IMR-90 (cell line): ENCODE results near the gene RGMB. TPM values are rescaled to one million over a fixed set of nuclear protein-coding genes. Genes with fewer than 3 reads are reported as not detected.

ENCODE experiments used
- ATAC-seq: fragments of 200-7000 bp; cut with Tn5 transposase; 2 replicates; pipeline ENCODE4 v1.9.1; 2020; ENCODE audit warnings: low read depth, mild to moderate bottlenecking, moderate library complexity
- BruUV-seq: library from RNA; stranded (reverse); fragments of 400-500 nt; replicated peaks from 2 replicates; lab custom pipeline; 2021; lab: Mats Ljungman, UMichigan
- CTCF ChIA-PET: fragments of 300-600 bp; formaldehyde crosslinking; extraction: SDS; loops from one replicate; lab custom pipeline; 2021; ENCODE audit warnings: antibody characterized with exemption; lab: Yijun Ruan, JAX
- POLR2A ChIA-PET: fragments of 300-600 bp; sonication (Branson Sonifier 250); formaldehyde crosslinking; loops from one replicate; lab custom pipeline; 2022; ENCODE audit warnings: antibody characterized with exemption; ENCODE audit not compliant: unreplicated experiment; lab: Charles Lee
- DNase-seq: peaks from one replicate; pipeline ENCODE4 v3.0.0; 2013
- H2AFZ ChIP-seq: replicated peaks from 2 replicates; pipeline ENCODE3; 2013; ENCODE audit warnings: low read length, mild to moderate bottlenecking; ENCODE audit not compliant: poor library complexity
- H2AK5ac ChIP-seq: 2 replicates; pipeline ENCODE4 v1.6.1; 2013; ENCODE audit warnings: low read depth, low read length, inconsistent platforms
- H2AK9ac ChIP-seq: replicated peaks from 2 replicates; pipeline ENCODE3; 2013; ENCODE audit warnings: mild to moderate bottlenecking, low read depth, low read length, moderate library complexity; ENCODE audit not compliant: poor library complexity
- H2BK120ac ChIP-seq: 2 replicates; pipeline ENCODE4 v1.6.1; 2013; ENCODE audit warnings: low read depth, low read length, inconsistent platforms
- H2BK15ac ChIP-seq: 3 replicates; pipeline ENCODE4 v1.6.1; 2013; ENCODE audit warnings: low read depth, low read length, inconsistent platforms
- H2BK20ac ChIP-seq: 2 replicates; pipeline ENCODE4 v1.6.1; 2013; ENCODE audit warnings: low read depth, mild to moderate bottlenecking, inconsistent platforms, low read length, moderate library complexity
- H2BK5ac ChIP-seq: 2 replicates; pipeline ENCODE4 v1.6.1; 2013; ENCODE audit warnings: mild to moderate bottlenecking, low read depth, low read length, inconsistent platforms; ENCODE audit not compliant: poor library complexity, severe bottlenecking
- H3K14ac ChIP-seq: replicated peaks from 2 replicates; pipeline ENCODE4 v1.6.1; 2013; ENCODE audit warnings: low read depth, low read length, inconsistent platforms
- H3K18ac ChIP-seq: 2 replicates; pipeline ENCODE4 v1.6.1; 2013; ENCODE audit warnings: low read depth, low read length, control low read depth
- H3K23ac ChIP-seq: 2 replicates; pipeline ENCODE4 v1.6.1; 2013; ENCODE audit warnings: low read depth, low read length, inconsistent platforms
- H3K27ac ChIP-seq: 2 replicates; pipeline ENCODE4 v1.5.1; 2013; ENCODE audit warnings: mild to moderate bottlenecking, control low read depth, low read length; ENCODE audit not compliant: insufficient read depth
- H3K27me3 ChIP-seq: 2 replicates; pipeline ENCODE4 v1.6.1; 2013; ENCODE audit warnings: low read length; ENCODE audit not compliant: control insufficient read depth, insufficient read depth
- H3K36me3 ChIP-seq: 2 replicates; pipeline ENCODE4 v1.6.1; 2013; ENCODE audit warnings: low read length, mixed read lengths; ENCODE audit not compliant: control insufficient read depth, insufficient read depth
- H3K4ac ChIP-seq: 2 replicates; pipeline ENCODE4 v1.6.1; 2013; ENCODE audit warnings: low read depth, low read length, inconsistent platforms
- H3K4me1 ChIP-seq: 2 replicates; pipeline ENCODE4 v1.6.1; 2013; ENCODE audit warnings: low read length, mixed read lengths; ENCODE audit not compliant: control insufficient read depth, insufficient read depth
- H3K4me2 ChIP-seq: 2 replicates; pipeline ENCODE4 v1.6.1; 2013; ENCODE audit warnings: low read depth, mild to moderate bottlenecking, control low read depth, low read length, moderate library complexity
- H3K4me3 ChIP-seq: 2 replicates; pipeline ENCODE4 v1.5.1; 2013; ENCODE audit warnings: low read depth, mild to moderate bottlenecking, control low read depth, low read length, moderate library complexity; ENCODE audit not compliant: insufficient read depth
- H3K56ac ChIP-seq: 2 replicates; pipeline ENCODE4 v1.6.1; 2013; ENCODE audit warnings: low read length, inconsistent platforms; ENCODE audit not compliant: insufficient read depth; ENCODE audit errors: extremely low read depth
- H3K79me1 ChIP-seq, 2 experiments: 2 replicates each; pipeline ENCODE4 v1.6.1; 2013; ENCODE audit warnings: low read length in 2 of 2, inconsistent platforms in 1 of 2, low read depth in 1 of 2
- H3K9ac ChIP-seq: 2 replicates; pipeline ENCODE4 v1.6.1; 2013; ENCODE audit warnings: low read depth, low read length, control low read depth
- H3K9me1 ChIP-seq: 2 replicates; pipeline ENCODE4 v1.6.1; 2013; ENCODE audit warnings: low read length, inconsistent platforms; ENCODE audit not compliant: insufficient read depth
- H3K9me3 ChIP-seq: 2 replicates; pipeline ENCODE4 v1.6.1; 2013; ENCODE audit warnings: low read length; ENCODE audit not compliant: control insufficient read depth, insufficient read depth
- H4K20me1 ChIP-seq: 2 replicates; pipeline ENCODE4 v1.6.1; 2013; ENCODE audit warnings: low read length, inconsistent platforms; ENCODE audit not compliant: insufficient read depth
- H4K5ac ChIP-seq: 2 replicates; pipeline ENCODE4 v1.6.1; 2013; ENCODE audit warnings: mild to moderate bottlenecking, low read depth, low read length, control low read depth
- H4K8ac ChIP-seq, 2 experiments: 2 replicates each; pipeline ENCODE4 v1.6.1; 2013; ENCODE audit warnings: low read depth in 2 of 2, low read length in 2 of 2, control low read depth in 1 of 2, inconsistent platforms in 1 of 2
- H4K91ac ChIP-seq: 2 replicates; pipeline ENCODE4 v1.6.1; 2013; ENCODE audit warnings: low read depth, low read length, inconsistent platforms; ENCODE audit not compliant: insufficient read depth
- FOS ChIP-seq: fragments of 150-350 bp; IDR thresholded peaks from 2 replicates; pipeline ENCODE4 v1.6.1; 2016; ENCODE audit warnings: low read depth, low read length
- SMC3 ChIP-seq: fragments of 150-350 bp; IDR thresholded peaks from 2 replicates; pipeline ENCODE4 v1.6.1; 2016; ENCODE audit warnings: low read depth, mild to moderate bottlenecking, antibody characterized with exemption, low read length, moderate library complexity
- WGBS, 2 experiments: methylation state at CpG; one replicate each; pipeline versions ENCODE4 v1.1.5 to v1.1.7; 2013; ENCODE audit warnings: missing lambda C conversion rate in 2 of 2; ENCODE audit not compliant: insufficient read length in 1 of 2; ENCODE audit errors: extremely low coverage in 2 of 2; 5-methylcytosine and 5-hydroxymethylcytosine counted together
- dilution Hi-C: fragments of 300-500 bp; cut with HindIII; formaldehyde crosslinking; loops from one replicate; pipeline ENCODE4 v1.14.3; 2018; ENCODE audit warnings: low sequenced_read_pairs; ENCODE audit not compliant: unreplicated experiment
- in situ Hi-C: fragments of 300-500 bp; cut with MboI; formaldehyde crosslinking; loops from 3 replicates; pipeline ENCODE4 v1.14.3; 2019; ENCODE audit warnings: low sequenced_read_pairs, inconsistent platforms, mixed read lengths
- intact Hi-C: fragments of 100-400 bp; cut with micrococcal nuclease; formaldehyde crosslinking; loops from 2 replicates; pipeline ENCODE4 v1.10.0; 2022
- polyA plus RNA-seq, 3 experiments: library from polyadenylated mRNA; depleted of rRNA; stranded (reverse); fragments of >200 nt; gene quantifications; 2 replicates each; pipeline ENCODE4 v1.2.3, GENCODE V29; 2012; ENCODE audit warnings: low replicate concordance in 1 of 3
- total RNA-seq: library from RNA; depleted of rRNA; stranded (reverse); fragments of >200 nt; gene quantifications from 2 replicates; pipeline ENCODE4 v1.2.3, GENCODE V29; 2012

RGMB gene
- total and polyA plus RNA-seq, 2 of the 4 experiments (the other 2 are of a cell fraction), result 74.4 to 129 TPM

DNA sequence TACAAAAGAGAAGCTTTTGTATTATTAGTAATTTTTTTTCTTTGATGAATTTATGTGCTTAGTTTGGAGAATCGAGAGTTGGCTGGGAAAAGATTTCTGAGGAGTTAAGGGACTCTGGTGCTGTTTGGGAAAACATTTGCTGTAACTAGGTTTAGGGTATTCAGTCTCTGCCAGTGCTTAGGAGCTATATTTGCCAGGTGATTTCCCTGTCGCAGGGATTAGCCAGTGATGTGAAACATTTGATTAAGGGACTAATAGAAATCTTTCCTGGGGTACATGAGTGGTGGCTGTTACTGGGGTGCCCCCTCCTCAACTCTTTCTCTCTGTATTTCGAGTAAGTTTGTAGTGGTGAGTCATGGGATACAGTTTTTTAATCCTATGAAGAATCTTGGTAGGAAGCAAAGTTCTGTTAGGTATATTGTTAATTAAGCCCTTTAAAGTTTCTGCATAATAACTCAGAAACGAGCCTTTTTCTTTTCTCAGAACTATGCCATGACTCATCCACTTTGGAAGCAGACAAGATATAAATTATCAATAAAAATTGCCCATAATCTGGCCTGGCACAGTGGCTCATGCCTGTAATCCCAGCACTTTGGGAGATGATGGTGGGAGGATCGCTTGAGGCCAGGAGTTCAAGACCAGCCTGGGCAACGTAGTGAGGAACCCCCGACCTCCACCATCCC, 18.6 kb downstream of the RGMB start:
- no peak overlapping the region for H4K5ac ChIP-seq
- no peak overlapping the region; the same call in 1 of the 2 replicates for H3K23ac ChIP-seq
- peak overlapping the region; percentile 28 for H2BK5ac ChIP-seq
- H2AK9ac ChIP-seq, result no peak overlapping the region
- H3K56ac ChIP-seq, result no peak overlapping the region
- no peak for DNase-seq
- H2AK5ac ChIP-seq, result no peak overlapping the region
- ChIA-PET POLR2A (no interaction called here), CTCF (no interaction called here)
- no peak overlapping the region for H3K4me2 ChIP-seq
- H3K14ac ChIP-seq, result no peak overlapping the region
- H2BK20ac ChIP-seq, result no peak overlapping the region
- no TSS peak for BruUV-seq
- no peaks in the 10 kb centered on the region for H3K9me3 ChIP-seq
- H3K4ac ChIP-seq, result no peak overlapping the region
- no peak overlapping the region for H2AFZ ChIP-seq
- H4K91ac ChIP-seq, result no peak overlapping the region
- no peak for ATAC-seq
- peaks cover 19% of the 10 kb centered on the region for H3K9me1 ChIP-seq
- no peak overlapping the region for H3K27ac ChIP-seq
- TF ChIP-seq SMC3 (no peak), FOS (0 out of 2 replicates have a peak, but pooled peaks have one; percentile 33)
- in situ Hi-C loops, result loop anchor here (25.0 kb wide), 1 partner anchor 1255 kb away; no protein-coding TSS in a partner anchor
- dilution Hi-C loops, result no loop called here
- intact Hi-C loops, result no loop called here
- H2BK15ac ChIP-seq, result no peak overlapping the region
- H4K20me1 ChIP-seq, result peaks cover 94% of the 10 kb centered on the region
- H3K4me1 ChIP-seq, result peaks cover 8% of the 10 kb centered on the region
- H2BK120ac ChIP-seq, result no peak overlapping the region
- no peaks in the 10 kb centered on the region for H3K27me3 ChIP-seq
- H3K79me1 ChIP-seq, result peaks cover 20 to 64% of the 10 kb centered on the region in 2 experiments
- H3K18ac ChIP-seq, result no peak overlapping the region
- H3K4me3 ChIP-seq, result no peak overlapping the region
- WGBS, 2 experiments, result 83% methylated on average over 1 of the region's 7 CpGs; no CpG with 5 or more reads in 1 of the 2 experiments
- no peak overlapping the region for H3K9ac ChIP-seq
- H3K36me3 ChIP-seq, result peaks cover 27% of the 10 kb centered on the region
- no peak overlapping the region for H4K8ac ChIP-seq
